ENCODE data around the gene LAX1.

GRCh38 chr1:203743091-203743571, 21.9 kb upstream of the LAX1 start:
- TF ChIP-seq POLR2AphosphoS5 (IDR thresholded peaks at IDR 0.05; ENCODE audit: low read depth, low read length) (no peak), POLR2A (IDR thresholded peaks at IDR 0.05; ENCODE audit: low read depth, low read length) (no peak), TAF1 (IDR thresholded peaks at IDR 0.05; ENCODE audit: low read depth, low read length) (no peak), POU2F2 (IDR thresholded peaks at IDR 0.05; ENCODE audit: low read depth, low read length) (no peak), SPI1 (IDR thresholded peaks at IDR 0.05; ENCODE audit: low read depth, low read length) (no peak)
